K562 (cell line): ENCODE results near the gene LAMA3. TPM values are rescaled to one million over a fixed set of nuclear protein-coding genes. Genes with fewer than 3 reads are reported as not detected.

Experiments
- ATAC-seq: fragments of 200-7000 bp; cut with Tn5 transposase; 3 replicates; pipeline ENCODE4 v1.9.1; 2020; ENCODE audit warnings: moderate library complexity
- BruUV-seq: library from RNA; stranded (reverse); fragments of 400-500 nt; replicated peaks from 2 replicates; lab custom pipeline; 2021; lab: Mats Ljungman, UMichigan
- CTCF ChIA-PET: fragments of 300-600 bp; formaldehyde crosslinking; extraction: SDS; loops from one replicate; lab custom pipeline; 2021; ENCODE audit warnings: low intra/inter-chr PET ratio; lab: Yijun Ruan, JAX
- POLR2A ChIA-PET: fragments of 300-600, 350-650 bp; sonication (Branson Sonifier 250); formaldehyde crosslinking; extraction: SDS; loops from one replicate; lab custom pipeline; 2021; ENCODE audit warnings: antibody characterized with exemption, inconsistent platforms; lab: Yijun Ruan, JAX
- DNase-seq, 4 experiments: peaks; one replicate each; pipeline versions ENCODE4 v3.0.0 to v3.0.0-alpha.2; 2011 to 2018; ENCODE audit warnings: low spot score in 3 of 4, mixed read lengths in 3 of 4; ENCODE audit errors: extremely low read depth in 1 of 4
- FAIRE-seq: peaks from 2 replicates; lab custom pipeline; 2011; peaks lifted over from hg19 to GRCh38; lab: Jason Lieb, UNC
- H2AFZ ChIP-seq: 2 replicates; pipeline ENCODE4 v1.6.0; 2011; ENCODE audit warnings: low read depth, low read length, control low read depth, inconsistent platforms
- H3K27ac ChIP-seq: fragments of 200-600 bp; 3 replicates; pipeline ENCODE4 v1.8.0; 2011; ENCODE audit warnings: low read depth, mild to moderate bottlenecking, control low read depth, inconsistent platforms, low read length, moderate library complexity, mixed read lengths; ENCODE audit errors: extremely low read depth
- H3K27me3 ChIP-seq, 2 experiments: fragments of 300-600 bp in 1 of 2; 2 replicates in 1 of 2; 3 replicates in 1 of 2; pipeline versions ENCODE4 v1.6.0 to v1.8.0; 2011; ENCODE audit warnings: inconsistent platforms in 2 of 2, low read length in 2 of 2, mild to moderate bottlenecking in 1 of 2, mixed read lengths in 1 of 2, moderate library complexity in 1 of 2; ENCODE audit not compliant: control insufficient read depth in 2 of 2, insufficient read depth in 2 of 2
- H3K36me3 ChIP-seq: fragments of 300-600 bp; 3 replicates; pipeline ENCODE4 v1.8.0; 2011; ENCODE audit warnings: mild to moderate bottlenecking, low read length, inconsistent platforms; ENCODE audit not compliant: control insufficient read depth, insufficient read depth
- H3K4me1 ChIP-seq, 2 experiments: fragments of 200-600 bp in 1 of 2; replicated peaks in 1 of 2; 2 replicates in 1 of 2; 3 replicates in 1 of 2; pipeline versions ENCODE4 v1.5.1 to v1.8.0; 2011; ENCODE audit warnings: inconsistent platforms in 2 of 2, low read length in 2 of 2, mild to moderate bottlenecking in 1 of 2, mixed read lengths in 1 of 2, moderate library complexity in 1 of 2; ENCODE audit not compliant: control insufficient read depth in 2 of 2, insufficient read depth in 2 of 2
- H3K4me2 ChIP-seq: 2 replicates; pipeline ENCODE4 v1.6.1; 2011; ENCODE audit warnings: low read length, control low read depth, inconsistent platforms, mixed read lengths; ENCODE audit not compliant: insufficient read depth
- H3K4me3 ChIP-seq: fragments of 200-600 bp; sonication (generic), shearing (Covaris generic); 2 replicates; pipeline ENCODE4 v1.5.1; 2016; ENCODE audit warnings: control low read depth, inconsistent platforms
- H3K79me2 ChIP-seq: fragments of 200-600 bp; 3 replicates; pipeline ENCODE4 v1.8.0; 2011; ENCODE audit warnings: low read length, inconsistent platforms; ENCODE audit not compliant: control insufficient read depth, insufficient read depth
- H3K9ac ChIP-seq, 2 experiments: 2 replicates each; pipeline versions ENCODE4 v1.6.0 to v1.6.1; 2011; ENCODE audit warnings: low read depth in 2 of 2, low read length in 2 of 2, control low read depth in 1 of 2, inconsistent platforms in 1 of 2, mild to moderate bottlenecking in 1 of 2, mixed read lengths in 1 of 2; ENCODE audit not compliant: insufficient read depth in 1 of 2
- H3K9me1 ChIP-seq: one replicate; pipeline ENCODE4 v1.6.0; 2011; ENCODE audit warnings: inconsistent platforms, mild to moderate bottlenecking, low read length, moderate library complexity; ENCODE audit not compliant: control insufficient read depth, insufficient read depth
- H3K9me3 ChIP-seq: replicated peaks from 2 replicates; pipeline ENCODE4 v1.5.1; 2011; ENCODE audit warnings: low read depth, low read length, inconsistent platforms; ENCODE audit not compliant: control insufficient read depth, insufficient read depth
- H4K20me1 ChIP-seq: replicated peaks from 2 replicates; pipeline ENCODE4 v1.6.1; 2011; ENCODE audit warnings: low read length, inconsistent platforms, mixed read lengths; ENCODE audit not compliant: control insufficient read depth, insufficient read depth
- ASH1L ChIP-seq: fragments of 450-650 bp; IDR thresholded peaks from 2 replicates; pipeline ENCODE4 v1.6.1; 2018; ENCODE audit warnings: borderline replicate concordance, mild to moderate bottlenecking, low read depth; ENCODE audit not compliant: partially characterized antibody
- CREB3 ChIP-seq: fragments of 450-650 bp; conservative IDR thresholded peaks from 2 replicates; pipeline ENCODE4 v1.6.1; 2016; ENCODE audit warnings: missing genetic modification characterization, low read depth, mild to moderate bottlenecking, missing compliant biosample characterization, moderate library complexity
- EHMT2 ChIP-seq: fragments of 450-650 bp; IDR thresholded peaks from 2 replicates; pipeline ENCODE4 v1.6.1; 2018; ENCODE audit warnings: antibody characterized with exemption
- FOXK2 ChIP-seq, 2 experiments: fragments of 450-650 bp; IDR thresholded peaks in 1 of 2; conservative IDR thresholded peaks in 1 of 2; 2 replicates each; pipeline ENCODE4 v1.6.1; 2016; ENCODE audit warnings: low read depth in 2 of 2, mild to moderate bottlenecking in 1 of 2
- NFE2 ChIP-seq: IDR thresholded peaks from 2 replicates; pipeline ENCODE4 v1.6.1; 2014; ENCODE audit warnings: antibody characterized with exemption, low read depth
- NUFIP1 ChIP-seq: fragments of 450-650 bp; IDR thresholded peaks from 2 replicates; pipeline ENCODE4 v1.6.1; 2018; ENCODE audit not compliant: partially characterized antibody
- PRPF4 ChIP-seq: fragments of 200-400 bp; formaldehyde crosslinking; IDR thresholded peaks from one replicate; pipeline ENCODE4 v1.6.1; 2017; ENCODE audit warnings: low read length, low read depth, mild to moderate bottlenecking; ENCODE audit not compliant: insufficient read depth, poor library complexity, severe bottlenecking
- RAD51 ChIP-seq: fragments of 450-650 bp; IDR thresholded peaks from 2 replicates; pipeline ENCODE4 v1.7.1; 2016; ENCODE audit warnings: low read depth, mild to moderate bottlenecking, borderline replicate concordance
- SLC30A9 ChIP-seq: fragments of 250-450 bp; sonication (Bioruptor Pico); IDR thresholded peaks from 2 replicates; pipeline ENCODE4 v1.8.0; 2022; ENCODE audit warnings: mild to moderate bottlenecking, moderate library complexity
- SUPT5H ChIP-seq: fragments of 450-650 bp; IDR thresholded peaks from 2 replicates; pipeline ENCODE4 v1.6.1; 2016
- ZNF212 ChIP-seq: fragments of 450-650 bp; formaldehyde crosslinking; IDR thresholded peaks from 2 replicates; pipeline ENCODE4 v1.4.0; 2020; ENCODE audit warnings: mild to moderate bottlenecking
- ZNF384 ChIP-seq: IDR thresholded peaks from 2 replicates; pipeline ENCODE4 v1.6.1; 2012; ENCODE audit warnings: low read depth, low read length, improper control_type of control experiment
- ZNF449 ChIP-seq: fragments of 250-450 bp; sonication (Bioruptor Pico); IDR thresholded peaks from 2 replicates; pipeline ENCODE4 v1.8.0; 2022; ENCODE audit warnings: moderate library complexity, mild to moderate bottlenecking, inconsistent platforms
- ZNF77 ChIP-seq: fragments of 250-450 bp; sonication (Bioruptor Pico); IDR thresholded peaks from 2 replicates; pipeline ENCODE4 v1.5.0; 2020
- ZNF778 ChIP-seq: fragments of 450-650 bp; formaldehyde crosslinking; IDR thresholded peaks from 2 replicates; pipeline ENCODE4 v1.4.0; 2020; ENCODE audit warnings: mild to moderate bottlenecking, moderate library complexity
- WGBS: fragments of 100-300 bp; shearing (Covaris generic); methylation state at CpG from one replicate; pipeline ENCODE4 v1.1.6; 2016; ENCODE audit warnings: low coverage, mixed read lengths; ENCODE audit not compliant: insufficient coverage; ENCODE audit errors: missing lambda C conversion rate; 5-methylcytosine and 5-hydroxymethylcytosine counted together
- in situ Hi-C: fragments of 300-500 bp; cut with MboI; formaldehyde crosslinking; loops from 4 replicates; pipeline ENCODE4 v1.15.0; 2018; ENCODE audit warnings: inconsistent platforms, mixed read lengths
- intact Hi-C: fragments of 100-400 bp; cut with micrococcal nuclease; formaldehyde crosslinking; loops from 2 replicates; pipeline ENCODE4 v1.14.2; 2022
- polyA plus RNA-seq, 8 experiments: library from polyadenylated mRNA; depleted of rRNA in 4 of 8; stranded (reverse) in 5 of 8; unstranded in 3 of 8; fragments of >200 nt; fragmentation: Nextera tagmentation in 2 of 8; fragmentation: Illumina TruSeq in 1 of 8; extraction: Ambion mirVana in 2 of 8; extraction: Trizol in 1 of 8; gene quantifications; 2 replicates each; pipeline versions ENCODE4 v1.2.1 to v1.2.3, GENCODE V29; 2011 to 2014; ENCODE audit warnings: inconsistent platforms in 1 of 8, missing spikeins in 1 of 8
- total RNA-seq, 7 experiments: library from RNA; depleted of rRNA in 6 of 7; stranded (reverse); fragments of >200 nt in 6 of 7; fragmentation: Illumina TruSeq in 2 of 7; extraction: Trizol in 2 of 7; gene quantifications; 2 replicates each; pipeline versions ENCODE4 v1.2.1 to v1.2.3, GENCODE V29; 2011 to 2021; ENCODE audit warnings: low replicate concordance in 1 of 7

LAMA3 gene
- total and polyA plus RNA-seq, 9 of the 15 experiments (the other 6 are each of a cell fraction or from before 2014, with no cell fraction given), result 0.07 TPM; not detected in 8

DNA sequence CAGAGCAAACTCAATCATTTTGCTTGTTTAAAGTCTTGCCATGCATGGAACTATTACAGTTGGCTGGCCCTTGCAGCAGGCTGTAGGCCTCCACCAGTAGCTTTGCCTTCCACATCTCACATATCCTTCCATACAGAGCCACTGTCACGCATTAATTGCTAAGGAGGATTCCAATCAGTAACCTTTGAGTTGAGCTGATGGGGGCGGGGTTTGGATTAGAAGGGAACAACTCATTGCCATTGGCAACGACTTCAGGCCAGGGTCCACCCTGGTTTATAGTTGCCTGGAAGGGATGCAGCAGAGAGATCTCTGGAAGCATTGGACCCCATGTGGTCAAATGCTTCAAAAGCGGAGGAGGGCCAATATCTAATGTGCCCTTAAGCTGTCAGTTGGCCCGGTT is 262.0 kb downstream of the LAMA3 start:
- POLR2A ChIA-PET, result no interaction called here
- H4K20me1 ChIP-seq, result no peaks in the 10 kb centered on the region
- no peak for ATAC-seq

GRCh38 chr18:23953984-23954383 is 264.7 kb downstream of the LAMA3 start:
- Histone ChIP-seq H3K9me1 (no peaks in the 10 kb centered on the region), H3K9ac (no peak overlapping the region), H3K36me3 (no peaks in the 10 kb centered on the region), H3K27ac (no peak overlapping the region), H2AFZ (no peak overlapping the region), H3K4me1 (no peaks in the 10 kb centered on the region), H3K79me2 (no peaks in the 10 kb centered on the region), H3K27me3 (peaks cover 4 to 19% of the 10 kb centered on the region in 2 experiments; a peak in 4 of 5 replicates), H3K4me3 (no peak overlapping the region), H4K20me1 (no peaks in the 10 kb centered on the region), H3K4me2 (no peak overlapping the region), H3K9me3 (no peaks in the 10 kb centered on the region)
- FAIRE-seq (no peak), DNase-seq (no peak), ATAC-seq (no peak)
- ChIA-PET POLR2A (interaction anchor here (0.7 kb wide), 1 partner anchor 814 kb away, joined by 5 read pairs; no protein-coding TSS in a partner anchor), CTCF (no interaction called here)
- 0% methylated on average over 2 of the region's 2 CpGs for WGBS
- intact Hi-C loops (no loop called here), in situ Hi-C loops (no loop called here)
- BruUV-seq, result no TSS peak
- no peak for TF ChIP-seq NUFIP1
- TF ChIP-seq RAD51, result no peak
- TF ChIP-seq ZNF384, result no peak
- TF ChIP-seq ASH1L, result no peak
- TF ChIP-seq ZNF77, result no peak
- no peak for TF ChIP-seq SUPT5H
- no peak for TF ChIP-seq CREB3 (tag)
- no peak for TF ChIP-seq PRPF4
- TF ChIP-seq FOXK2 (conservative IDR thresholded peaks at IDR 0.05 in 1 of 2, IDR thresholded peaks at IDR 0.05 in 1 of 2; ENCODE audit: low read depth in 2 of 2), result no peak
- no peak for TF ChIP-seq EHMT2
- no peak for TF ChIP-seq SLC30A9 (CRISPR knock-in tag)
- TF ChIP-seq NFE2, result no peak
- TF ChIP-seq, all 486 proteins: peak for 0

More for the DNA sequence above, 262.0 kb downstream of the LAMA3 start:
- peaks cover 0 to 9% of the 10 kb centered on the region in 2 experiments; a peak in 2 of 5 replicates for H3K27me3 ChIP-seq
- no peak for DNase-seq
- H3K9ac ChIP-seq, result no peak overlapping the region
- no peak overlapping the region for H2AFZ ChIP-seq
- no peaks in the 10 kb centered on the region for H3K36me3 ChIP-seq
- no TSS peak for BruUV-seq
- in situ Hi-C loops (no loop called here), intact Hi-C loops (no loop called here)
- H3K9me1 ChIP-seq, result no peaks in the 10 kb centered on the region
- H3K27ac ChIP-seq, result no peak overlapping the region
- H3K79me2 ChIP-seq, result no peaks in the 10 kb centered on the region
- FAIRE-seq, result no peak
- 2% methylated on average over 5 of the region's 5 CpGs for WGBS
- CTCF ChIA-PET, result interaction anchor here (0.6 kb wide), 1 partner anchor 58 kb away, joined by 3 read pairs; no protein-coding TSS in a partner anchor
- no peaks in the 10 kb centered on the region for H3K9me3 ChIP-seq
- no peak overlapping the region for H3K4me2 ChIP-seq
- TF ChIP-seq ZNF212 (CRISPR knock-in tag) (no peak), ZNF778 (CRISPR knock-in tag) (no peak), ZNF449 (CRISPR knock-in tag) (no peak)
- no peaks in the 10 kb centered on the region for H3K4me1 ChIP-seq
- H3K4me3 ChIP-seq, result no peak overlapping the region
